ENCODE data around the gene NCBP1. TPM values are rescaled to one million over a fixed set of nuclear protein-coding genes. Genes with fewer than 3 reads are reported as not detected.

The NCBP1 gene
- total and polyA plus RNA-seq, 10 donors, result 6.5 to 30.6 (median 23.1) TPM

DNA sequence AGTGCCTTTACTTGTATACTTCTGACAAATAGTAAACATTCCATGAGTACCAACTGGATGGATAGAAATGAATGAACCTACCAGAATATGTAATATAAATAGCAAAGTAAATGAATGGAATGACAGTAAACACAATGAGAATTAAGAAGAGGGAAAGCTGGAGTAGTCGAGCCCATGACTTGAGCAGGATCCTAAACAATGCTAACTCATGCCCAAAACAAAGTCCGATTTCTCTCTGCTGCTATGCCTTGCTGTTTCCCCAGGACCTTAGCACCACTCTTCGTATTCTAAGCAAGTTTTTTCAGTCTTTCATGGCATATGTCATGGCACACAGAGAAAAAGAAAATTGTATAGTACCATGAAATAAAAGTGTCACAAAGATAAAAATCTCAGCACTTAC, 61.8 kb downstream of the NCBP1 start:
- Histone ChIP-seq H3K9me3 (no peaks in the 10 kb centered on the region), H3K4me3 (peak overlapping the region in 1 of 8 donors; percentile 87), H3K36me3 (peaks cover 0 to 32% (median 21%) of the 10 kb centered on the region in 6 donors), H3K4me1 (peaks cover 23 to 61% (median 43%) of the 10 kb centered on the region in 6 donors), H3K27ac (peak overlapping the region in 1 of 8 donors; percentile 97), H3K27me3 (replicated peaks in 1 of 7) (no peaks in the 10 kb centered on the region)
- DNase-seq, result no peak
- 76 to 93% (median 88%) methylated on average over 3 of the region's 3 CpGs for WGBS, 5 donors
- TF ChIP-seq POLR2AphosphoS5 (IDR thresholded peaks at IDR 0.05), result no peak
- no peak for TF ChIP-seq POLR2A (IDR thresholded peaks at IDR 0.05)
- TF ChIP-seq, protein P1, sequence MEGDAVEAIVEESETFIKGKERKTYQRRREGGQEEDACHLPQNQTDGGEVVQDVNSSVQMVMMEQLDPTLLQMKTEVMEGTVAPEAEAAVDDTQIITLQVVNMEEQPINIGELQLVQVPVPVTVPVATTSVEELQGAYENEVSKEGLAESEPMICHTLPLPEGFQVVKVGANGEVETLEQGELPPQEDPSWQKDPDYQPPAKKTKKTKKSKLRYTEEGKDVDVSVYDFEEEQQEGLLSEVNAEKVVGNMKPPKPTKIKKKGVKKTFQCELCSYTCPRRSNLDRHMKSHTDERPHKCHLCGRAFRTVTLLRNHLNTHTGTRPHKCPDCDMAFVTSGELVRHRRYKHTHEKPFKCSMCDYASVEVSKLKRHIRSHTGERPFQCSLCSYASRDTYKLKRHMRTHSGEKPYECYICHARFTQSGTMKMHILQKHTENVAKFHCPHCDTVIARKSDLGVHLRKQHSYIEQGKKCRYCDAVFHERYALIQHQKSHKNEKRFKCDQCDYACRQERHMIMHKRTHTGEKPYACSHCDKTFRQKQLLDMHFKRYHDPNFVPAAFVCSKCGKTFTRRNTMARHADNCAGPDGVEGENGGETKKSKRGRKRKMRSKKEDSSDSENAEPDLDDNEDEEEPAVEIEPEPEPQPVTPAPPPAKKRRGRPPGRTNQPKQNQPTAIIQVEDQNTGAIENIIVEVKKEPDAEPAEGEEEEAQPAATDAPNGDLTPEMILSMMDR (IDR thresholded peaks at IDR 0.05 in 8 of 11, conservative IDR thresholded peaks at IDR 0.05 in 3 of 11), result no peak
- intact Hi-C loops (cut with DNase I; ENCODE audit: low total_unique reads), result no loop called here

DNA sequence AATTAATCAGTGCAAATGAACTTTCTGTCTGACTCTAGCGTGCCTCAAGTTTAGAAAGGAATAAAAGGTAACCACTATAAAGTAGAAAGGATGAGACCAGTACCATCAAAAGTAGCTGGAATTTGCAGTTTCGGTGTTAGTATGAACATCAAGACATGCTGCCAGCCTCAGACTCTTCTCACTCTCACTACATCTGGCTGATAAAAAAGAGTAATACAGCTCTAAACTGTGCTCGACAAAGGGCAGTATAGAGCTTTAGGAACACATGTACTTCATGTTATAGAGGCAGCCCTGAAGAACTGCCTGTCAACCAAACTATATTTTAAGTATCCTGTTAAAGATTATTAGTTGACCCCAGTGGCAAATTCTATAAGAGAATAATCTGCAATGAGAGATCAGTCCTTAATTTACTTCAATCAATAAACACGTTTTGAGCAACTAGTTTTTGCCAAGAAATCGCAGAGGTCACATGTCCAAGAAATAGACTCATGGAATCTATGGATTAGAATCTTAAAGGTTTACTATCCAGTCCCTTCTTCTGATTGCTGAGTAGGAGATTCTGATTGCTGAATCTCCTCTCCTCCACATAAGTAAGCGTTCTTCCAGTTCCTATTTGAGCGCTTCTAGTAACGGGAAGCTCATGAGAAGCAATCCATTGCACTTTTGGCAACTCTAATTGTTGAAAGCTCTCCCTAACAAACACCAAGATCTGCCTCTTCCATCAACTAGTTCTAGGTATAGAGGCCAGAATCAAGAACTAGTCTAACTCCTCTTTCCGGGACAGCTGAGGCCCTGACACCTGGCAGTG, 62.6 kb downstream of the NCBP1 start:
- peak overlapping the region; percentile 89 to 97 (median 93) for H3K27ac ChIP-seq
- intact Hi-C loops (cut with DNase I; ENCODE audit: low total_unique reads), result no loop called here
- TF ChIP-seq POLR2AphosphoS5 (IDR thresholded peaks at IDR 0.05) (no peak), POLR2A (IDR thresholded peaks at IDR 0.05) (no peak)
- TF ChIP-seq, protein P1 (IDR thresholded peaks at IDR 0.05 in 8 of 11, conservative IDR thresholded peaks at IDR 0.05 in 3 of 11), result no peak
- peaks cover 23 to 61% (median 43%) of the 10 kb centered on the region in 6 donors for H3K4me1 ChIP-seq
- no peaks in the 10 kb centered on the region for H3K9me3 ChIP-seq
- WGBS, 5 donors, result 22 to 24% (median 23%) methylated on average over 9 of the region's 9 CpGs
- peak overlapping the region; percentile 69 to 87 (median 72) for H3K4me3 ChIP-seq
- H3K36me3 ChIP-seq, result peaks cover 0 to 24% (median 14%) of the 10 kb centered on the region in 6 donors
- no peak for DNase-seq
- H3K27me3 ChIP-seq (replicated peaks in 1 of 7), result no peaks in the 10 kb centered on the region

DNA sequence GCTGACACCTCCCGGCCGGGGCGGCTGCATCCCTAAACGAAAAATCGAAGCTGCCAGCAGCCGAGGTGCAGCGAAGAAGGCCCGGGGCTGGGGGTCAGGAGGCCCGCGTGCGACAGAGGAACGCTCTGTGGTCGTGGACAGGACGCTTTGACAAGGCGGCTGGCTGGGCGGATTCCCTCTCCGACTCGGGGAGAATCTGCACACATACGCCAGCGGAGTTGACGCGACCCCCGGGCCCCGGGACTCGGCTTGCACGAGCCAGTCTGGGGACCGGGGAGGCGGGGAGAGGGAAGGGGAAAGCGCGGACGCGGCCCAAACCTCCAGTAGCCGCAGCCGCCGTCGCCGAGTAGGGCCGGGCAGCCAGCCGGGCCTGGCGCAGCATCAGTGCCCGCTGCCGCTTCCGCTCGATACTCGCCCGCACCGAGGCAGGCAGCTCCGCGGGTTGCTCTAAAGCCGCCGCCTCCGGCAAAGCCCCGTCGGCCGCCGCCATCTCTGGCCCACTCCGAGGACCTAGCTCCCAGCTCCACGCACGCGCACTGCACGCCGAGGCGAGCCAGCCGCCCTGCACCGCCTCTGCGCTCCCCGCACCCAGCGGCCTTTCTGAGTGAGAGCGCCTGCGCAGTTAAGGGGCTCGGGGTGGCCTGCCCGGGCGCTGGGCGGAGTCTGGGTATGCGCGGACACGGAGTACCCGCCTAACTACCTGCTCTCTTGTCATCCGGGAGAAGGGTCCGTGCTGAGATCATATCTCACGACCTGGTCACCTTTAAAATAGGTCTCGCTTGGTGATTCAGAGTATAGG, 63.4 kb downstream of the NCBP1 start, which contains the start of gene XPA:
TSS of gene XPA (minus strand) at position 538 of the 799 bp plus-strand sequence. CDS start at position 490, 48 bp downstream.
- DNase-seq, result peak; percentile 100
- TF ChIP-seq, protein P1 (IDR thresholded peaks at IDR 0.05 in 8 of 11, conservative IDR thresholded peaks at IDR 0.05 in 3 of 11), result peak in 3 of 11 experiments; percentile 23 to 41 (median 30)
- TF ChIP-seq POLR2AphosphoS5 (IDR thresholded peaks at IDR 0.05) (peak; percentile 95 to 98 (median 97)), POLR2A (IDR thresholded peaks at IDR 0.05) (peak in 2 of 3 donors; percentile 52 to 84)
- intact Hi-C loops (cut with DNase I; ENCODE audit: low total_unique reads), result no loop called here
- H3K27me3 ChIP-seq (replicated peaks in 1 of 7), result no peaks in the 10 kb centered on the region
- WGBS, 5 donors, result 0 to 1% (median 0%) methylated on average over 53 to 82 of the region's 82 CpGs
- no peaks in the 10 kb centered on the region for H3K9me3 ChIP-seq
- peak within 1 kb of the TSS; percentile 69 to 87 (median 72) for H3K4me3 ChIP-seq
- peaks cover 23 to 61% (median 43%) of the 10 kb centered on the region in 6 donors for H3K4me1 ChIP-seq
- H3K27ac ChIP-seq, result peak within 1 kb of the TSS; percentile 89 to 97 (median 93)
- peaks cover 0 to 16% (median 6%) of the 10 kb centered on the region in 6 donors for H3K36me3 ChIP-seq
